ENCODE results near the gene CERT1.
"Not testable (repeated sequence)": the region's sequence is repeated elsewhere in the genome, so short reads cannot be mapped to it uniquely, and the experiment has no call there.

The CERT1 gene

GRCh38 chr5:75524071-75524470, 12.6 kb upstream of the CERT1 start:
- no peak for DNase-seq (ENCODE audit: low read depth in 2 of 3, low spot score in 2 of 3)

GRCh38 chr5:75523275-75523674, 11.8 kb upstream of the CERT1 start:
- DNase-seq (ENCODE audit: low read depth in 2 of 3, low spot score in 2 of 3): no peak

GRCh38 chr5:75522542-75522941, 11.1 kb upstream of the CERT1 start:
- DNase-seq (ENCODE audit: low read depth in 2 of 3, low spot score in 2 of 3): no peak

- DNase-seq (ENCODE audit: low read depth in 2 of 3, low spot score in 2 of 3): no peak
Observed at GRCh38 chr5:75522025-75522424, 10.6 kb upstream of the CERT1 start.

- DNase-seq (ENCODE audit: low read depth in 2 of 3, low spot score in 2 of 3): no peak
Observed at GRCh38 chr5:75521195-75521594, 9.8 kb upstream of the CERT1 start.

GRCh38 chr5:75519761-75520160, 8.3 kb upstream of the CERT1 start:
- DNase-seq (ENCODE audit: low read depth in 2 of 3, low spot score in 2 of 3): no peak

- no peak for DNase-seq (ENCODE audit: low read depth in 2 of 3, low spot score in 2 of 3)
Observed at GRCh38 chr5:75514323-75514722, 2.9 kb upstream of the CERT1 start.

GRCh38 chr5:75513841-75514240, 2.4 kb upstream of the CERT1 start:
- no peak for DNase-seq (ENCODE audit: low read depth in 2 of 3, low spot score in 2 of 3)

GRCh38 chr5:75512383-75513074, 1.1 kb upstream of the CERT1 start:
- DNase-seq (ENCODE audit: low read depth in 2 of 3, low spot score in 2 of 3): no peak

- DNase-seq (ENCODE audit: low read depth in 2 of 3, low spot score in 2 of 3): peak in 2 of 3 experiments; percentile 4 to 17
Observed at GRCh38 chr5:75510836-75511434, 494 bp downstream of the CERT1 start.

GRCh38 chr5:75510417-75510835, 1.0 kb downstream of the CERT1 start:
- DNase-seq (ENCODE audit: low read depth in 2 of 3, low spot score in 2 of 3): no peak

- DNase-seq (ENCODE audit: low read depth in 2 of 3, low spot score in 2 of 3): no peak
Observed at GRCh38 chr5:75509956-75510355, 1.5 kb downstream of the CERT1 start.

GRCh38 chr5:75509546-75509945, 1.9 kb downstream of the CERT1 start:
- DNase-seq (ENCODE audit: low read depth in 2 of 3, low spot score in 2 of 3): no peak

GRCh38 chr5:75507841-75508240, 3.6 kb downstream of the CERT1 start:
- no peak for DNase-seq (ENCODE audit: low read depth in 2 of 3, low spot score in 2 of 3)

GRCh38 chr5:75505112-75505511, 6.3 kb downstream of the CERT1 start:
- DNase-seq (ENCODE audit: low read depth in 2 of 3, low spot score in 2 of 3): not testable (repeated sequence)

GRCh38 chr5:75498875-75499274, 12.6 kb downstream of the CERT1 start:
- DNase-seq (ENCODE audit: low read depth in 2 of 3, low spot score in 2 of 3): not testable (repeated sequence)

- no peak for DNase-seq (ENCODE audit: low read depth in 2 of 3, low spot score in 2 of 3)
Observed at GRCh38 chr5:75498208-75498777, 13.1 kb downstream of the CERT1 start.

GRCh38 chr5:75496026-75496425, 15.4 kb downstream of the CERT1 start:
- DNase-seq (ENCODE audit: low read depth in 2 of 3, low spot score in 2 of 3): no peak

- no peak for DNase-seq (ENCODE audit: low read depth in 2 of 3, low spot score in 2 of 3)
Observed at GRCh38 chr5:75491621-75492020, 19.8 kb downstream of the CERT1 start.

GRCh38 chr5:75489847-75490246, 21.6 kb downstream of the CERT1 start:
- DNase-seq (ENCODE audit: low read depth in 2 of 3, low spot score in 2 of 3): not testable (repeated sequence)

GRCh38 chr5:75484605-75485004, 26.8 kb downstream of the CERT1 start:
- DNase-seq (ENCODE audit: low read depth in 2 of 3, low spot score in 2 of 3): no peak

GRCh38 chr5:75482482-75482881, 28.9 kb downstream of the CERT1 start:
- no peak for DNase-seq (ENCODE audit: low read depth in 2 of 3, low spot score in 2 of 3)

GRCh38 chr5:75481024-75481423, 30.4 kb downstream of the CERT1 start:
- DNase-seq (ENCODE audit: low read depth in 2 of 3, low spot score in 2 of 3): no peak

All from activated CD8-positive, alpha-beta memory T cell treated with anti-CD3 and anti-CD28 coated beads for 48 hours (primary cell).